Measurements from ENCODE around the gene SPESP1.

Gene SPESP1

GRCh38 chr15:68991723-68992122 is 61.4 kb downstream of the SPESP1 start:
- DNase-seq (ENCODE audit: low read depth, low spot score), result no peak

- DNase-seq (ENCODE audit: low read depth, low spot score), result no peak
These were observed 62.4 kb downstream of the SPESP1 start for GRCh38 chr15:68992696-68993095.

GRCh38 chr15:68993276-68993675 is 63.0 kb downstream of the SPESP1 start:
- no peak for DNase-seq (ENCODE audit: low read depth, low spot score)

- DNase-seq (ENCODE audit: low read depth, low spot score), result no peak
These were observed 63.8 kb downstream of the SPESP1 start for GRCh38 chr15:68994149-68994548.

GRCh38 chr15:68994981-68995761 is 64.8 kb downstream of the SPESP1 start:
- DNase-seq (ENCODE audit: low read depth, low spot score), result no peak

Data from activated naive CD8-positive, alpha-beta T cell treated with anti-CD3 and anti-CD28 coated beads, Interleukin-2, amount 50 U/mL, for 16 hours (primary cell).